C1 segment of cervical spinal cord (tissue), 14 donors: Measurements from ENCODE around the gene PLAU.
"Not testable (repeated sequence)": the region's sequence is repeated elsewhere in the genome, so short reads cannot be mapped to it uniquely, and the experiment has no call there.

Experiments used
- DNase-seq, 14 donors: peaks; one replicate each; lab custom pipeline; 2025; lab: John Stamatoyannopoulos, UW

The PLAU gene

DNA sequence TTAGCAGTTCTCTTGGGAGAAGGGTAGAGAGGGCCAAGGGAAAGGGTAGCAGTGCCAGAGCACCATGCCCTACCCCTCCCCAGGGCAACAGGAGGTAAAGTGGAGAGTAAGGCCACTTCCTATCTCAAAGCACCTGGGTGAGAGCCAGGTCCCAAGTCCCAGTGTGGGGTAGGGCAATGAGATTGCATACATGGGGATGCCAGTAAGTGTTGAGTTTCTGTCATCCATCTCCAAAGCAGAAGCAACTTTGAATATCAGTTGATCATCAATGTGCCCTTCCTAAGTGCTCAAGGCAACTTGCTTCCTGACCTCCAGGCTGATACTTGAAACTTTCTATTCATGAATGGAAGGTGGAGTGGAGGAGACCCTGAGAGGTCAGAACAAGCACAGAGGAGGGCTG lies 34.4 kb upstream of the PLAU start:
- no peak for DNase-seq

DNA sequence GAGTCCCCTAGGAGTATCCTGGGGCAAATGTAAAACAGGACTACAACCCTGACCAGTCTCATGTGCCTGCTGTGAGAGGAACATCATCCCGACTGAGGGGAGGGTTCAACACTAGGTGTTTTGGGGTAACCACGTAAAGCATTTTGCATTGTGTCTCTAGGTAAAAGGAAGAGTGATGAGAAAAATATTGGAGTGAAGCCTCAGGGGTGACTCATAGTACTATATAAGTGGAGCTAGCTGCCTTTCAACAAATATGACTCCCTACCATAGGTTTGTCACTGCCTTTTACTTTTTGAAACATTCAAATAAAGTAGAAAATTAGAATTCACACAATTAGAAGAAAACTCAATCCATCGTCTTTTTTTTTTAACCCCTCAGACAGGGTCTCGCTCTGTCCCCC lies 34.0 kb upstream of the PLAU start:
- no peak for DNase-seq

DNA sequence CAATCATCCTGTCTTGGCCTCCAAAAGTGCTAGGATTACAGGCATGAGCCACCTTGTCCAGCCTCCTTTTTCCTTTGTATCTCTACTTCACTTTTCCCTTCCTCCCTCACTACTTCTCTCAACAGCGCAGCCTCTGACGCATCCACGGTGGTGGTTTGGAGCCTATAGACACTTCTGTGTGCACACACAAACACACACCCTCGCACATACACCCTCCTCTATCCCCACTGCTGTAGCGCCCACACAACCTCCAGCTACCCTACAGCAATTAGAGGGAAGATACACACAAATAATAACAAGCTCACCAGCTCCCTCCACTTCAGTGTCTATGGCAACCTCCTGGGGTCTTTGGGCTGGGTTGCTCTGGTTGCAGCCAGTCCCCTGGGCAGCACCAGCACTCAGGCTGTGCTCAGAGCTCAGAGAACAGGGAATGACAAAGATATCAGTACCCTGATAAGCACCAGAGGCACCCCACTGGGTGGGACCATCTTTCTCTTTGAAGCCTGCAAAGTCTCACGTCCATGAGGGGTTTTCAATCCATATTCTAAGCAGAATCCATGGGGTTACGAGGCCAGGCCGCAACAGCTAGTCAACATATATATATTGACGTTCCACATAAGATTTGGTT lies 33.3 kb upstream of the PLAU start:
- no peak for DNase-seq

- DNase-seq, result no peak
Observed at GRCh38 chr10:73878365-73878764, 32.6 kb upstream of the PLAU start.

DNA sequence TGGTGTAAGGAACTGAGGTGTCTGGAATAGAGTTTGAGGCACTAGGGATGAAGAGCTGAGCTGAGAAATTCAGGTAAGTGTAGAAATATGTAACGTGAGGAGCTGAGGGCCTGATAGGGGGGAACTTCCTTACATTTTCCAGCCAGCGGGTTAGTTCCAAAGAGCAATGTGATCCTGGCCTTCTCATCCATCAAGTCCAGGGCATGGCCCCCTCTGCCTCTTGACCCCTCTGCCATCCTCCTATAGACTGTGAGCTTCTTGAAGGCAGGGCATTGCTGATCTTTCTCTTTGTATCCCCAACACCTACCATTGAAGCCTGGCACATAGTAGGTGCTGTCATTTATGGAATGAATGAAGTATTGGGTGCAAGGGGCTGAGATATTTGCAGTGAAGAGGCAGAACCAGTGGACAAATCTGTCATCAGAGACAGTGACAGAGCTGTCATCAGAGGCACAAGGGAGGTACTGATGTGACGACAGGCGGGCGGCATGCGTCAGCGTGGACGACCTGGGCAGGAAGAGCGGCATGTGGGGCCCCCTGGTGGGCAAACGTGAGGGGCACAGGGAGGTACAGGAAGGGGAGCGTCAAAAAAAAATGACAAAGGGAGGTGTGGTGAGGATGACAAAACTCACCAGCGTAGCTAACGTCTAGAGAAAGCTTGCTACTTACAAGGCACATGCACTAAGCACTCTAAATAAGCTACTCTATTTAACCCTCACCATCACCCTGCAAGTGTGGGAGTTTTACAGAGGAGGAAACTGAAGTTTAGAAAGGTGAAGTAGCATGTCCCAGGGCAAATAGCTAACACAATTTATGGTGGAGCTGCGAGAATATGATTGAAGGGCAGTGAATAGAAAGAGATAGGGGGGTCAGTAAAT lies 31.4 kb upstream of the PLAU start:
- peak in 11 of 14 donors; percentile 5 to 68 (median 41) for DNase-seq

GRCh38 chr10:73881221-73881919 lies 29.6 kb upstream of the PLAU start:
- no peak for DNase-seq

DNA sequence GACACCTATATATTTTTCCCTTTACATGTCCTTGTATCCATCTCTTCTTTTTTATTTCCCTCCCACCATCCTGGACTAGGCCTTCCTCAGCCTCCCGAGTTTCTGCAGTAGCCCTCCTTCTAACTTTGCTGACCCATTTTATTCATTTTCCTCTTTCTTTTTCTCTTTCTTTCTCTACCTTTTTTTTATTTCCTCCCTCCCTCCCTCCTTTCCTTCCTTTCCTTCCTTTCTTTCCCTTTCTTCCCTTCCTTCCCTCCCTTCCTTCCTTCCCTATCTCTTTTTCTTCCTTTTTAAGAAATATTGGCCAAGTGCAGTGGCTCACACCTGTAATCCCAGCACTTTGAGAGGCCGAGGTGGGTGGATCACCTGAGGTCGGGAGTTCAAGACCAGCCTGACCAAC lies 26.9 kb upstream of the PLAU start:
- DNase-seq, result no peak

GRCh38 chr10:73886085-73886529 lies 24.8 kb upstream of the PLAU start:
- peak in 10 of 14 donors; percentile 14 to 67 (median 48) for DNase-seq

- DNase-seq, result no peak
Observed at GRCh38 chr10:73886661-73887293, 24.2 kb upstream of the PLAU start.

DNA sequence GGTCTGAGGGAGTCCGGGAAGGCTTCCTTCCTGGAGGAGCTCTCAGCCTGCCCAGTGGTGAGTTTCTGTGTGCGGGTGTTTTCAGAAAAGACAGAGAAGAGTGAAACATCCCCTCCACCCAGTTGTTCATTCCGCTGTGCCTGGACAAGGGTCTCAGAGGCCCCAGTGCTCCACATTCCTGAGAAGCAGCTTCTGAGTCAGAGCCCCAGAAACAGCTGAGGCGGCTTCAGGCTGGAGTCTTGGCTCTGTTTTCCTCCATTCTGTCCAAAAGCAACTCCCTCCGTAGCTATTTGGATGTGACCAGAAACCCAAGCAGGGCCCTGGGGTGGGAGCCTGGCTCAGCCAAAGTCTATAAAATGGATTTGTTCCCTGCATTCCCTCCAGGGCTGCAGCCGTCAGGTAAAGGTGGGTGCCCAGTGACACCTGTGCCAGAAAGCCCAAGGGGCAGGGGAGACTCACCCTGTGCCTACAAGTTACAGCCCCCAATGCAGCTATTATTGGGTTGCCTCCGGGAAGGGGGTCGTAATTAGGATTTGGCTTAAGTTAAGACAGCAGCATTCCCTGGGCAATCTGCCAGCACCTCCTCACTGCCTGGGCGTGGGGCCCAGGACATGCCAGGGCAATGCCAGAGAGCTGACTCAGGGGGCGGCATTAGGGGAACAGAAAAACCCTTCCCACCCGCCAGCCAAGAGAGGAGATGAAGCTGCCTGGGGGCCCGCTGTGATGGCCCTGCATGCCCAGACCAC lies 23.5 kb upstream of the PLAU start:
- DNase-seq, result peak in 11 of 14 donors; percentile 22 to 89 (median 79)

GRCh38 chr10:73888514-73888913 lies 22.4 kb upstream of the PLAU start:
- DNase-seq, result peak in 1 of 14 donors; percentile 16

GRCh38 chr10:73889014-73889413 lies 21.9 kb upstream of the PLAU start:
- DNase-seq, result peak in 5 of 14 donors; percentile 12 to 45 (median 21)

DNA sequence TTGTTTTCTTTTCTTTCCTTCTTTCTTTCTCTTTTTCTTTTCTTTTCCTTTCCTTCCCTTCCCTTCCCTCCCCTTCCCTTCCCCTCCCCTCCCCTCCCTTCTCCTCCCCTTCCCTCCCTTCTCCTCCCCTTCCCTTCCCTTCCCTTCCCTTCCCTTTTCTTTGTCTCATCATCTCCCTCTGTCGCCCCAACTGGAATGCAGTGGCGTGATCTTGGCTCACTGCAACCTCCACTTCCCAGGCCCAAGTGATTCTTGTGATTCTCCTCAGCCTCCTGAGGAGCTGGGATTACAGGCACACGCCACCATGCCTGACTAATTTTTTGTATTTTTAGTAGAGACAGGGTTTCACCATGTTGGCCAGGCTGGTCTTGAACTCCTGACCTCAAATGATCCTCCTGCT lies 21.5 kb upstream of the PLAU start:
- DNase-seq, result not testable (repeated sequence)

- DNase-seq, result no peak
Observed at GRCh38 chr10:73890261-73890660, 20.7 kb upstream of the PLAU start.

GRCh38 chr10:73890830-73891229 lies 20.1 kb upstream of the PLAU start:
- not testable (repeated sequence) for DNase-seq

GRCh38 chr10:73891540-73891939 lies 19.4 kb upstream of the PLAU start:
- no peak for DNase-seq

GRCh38 chr10:73892310-73893030 lies 18.5 kb upstream of the PLAU start:
- DNase-seq, result no peak

DNA sequence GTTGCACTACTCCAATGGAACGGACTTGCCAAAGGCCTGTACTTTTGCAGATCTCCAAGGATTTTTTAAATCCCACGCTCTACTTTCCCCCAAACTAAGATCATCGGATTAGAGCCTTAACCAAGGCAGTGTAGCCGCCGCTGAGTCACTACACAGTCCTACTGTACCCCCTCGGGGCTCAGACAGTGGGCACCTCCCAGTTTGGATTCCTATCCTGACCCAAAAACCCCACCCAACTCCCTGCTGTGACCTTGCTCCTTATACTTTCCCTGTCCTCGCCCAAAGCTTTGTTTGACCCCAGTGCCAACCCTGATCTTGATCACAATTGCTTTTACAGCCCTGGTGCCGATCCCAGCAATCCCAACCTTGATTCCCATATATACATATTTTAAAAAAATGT lies 17.5 kb upstream of the PLAU start:
- DNase-seq, result no peak

- DNase-seq, result no peak
Observed at GRCh38 chr10:73894245-73894971, 16.5 kb upstream of the PLAU start.

DNA sequence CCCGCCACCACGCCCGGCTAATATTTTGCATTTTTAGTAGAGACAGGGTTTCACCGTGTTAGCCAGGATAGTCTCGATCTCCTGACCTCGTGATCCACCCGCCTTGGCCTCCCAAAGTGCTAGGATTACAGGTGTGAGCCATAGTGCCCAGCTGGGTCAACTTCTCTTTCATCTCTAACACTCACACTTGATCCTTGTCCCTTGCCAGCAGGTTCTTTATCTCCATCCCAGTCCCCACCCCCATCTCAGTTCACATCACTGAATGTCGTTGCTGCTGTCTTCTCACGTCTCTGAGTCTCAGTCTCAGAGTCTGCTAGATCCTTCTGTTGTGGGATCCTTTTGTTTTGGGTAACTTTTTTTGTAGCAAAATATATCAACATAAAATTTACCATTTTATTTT lies 15.6 kb upstream of the PLAU start:
- not testable (repeated sequence) for DNase-seq
